Inferior parietal cortex (tissue), 1 donor: ENCODE measurements around the gene UPP1.
"Not testable (repeated sequence)": the region's sequence is repeated elsewhere in the genome, so short reads cannot be mapped to it uniquely, and the experiment has no call there.

Experiments
- DNase-seq: peaks from one replicate; pipeline ENCODE4 v3.0.0-alpha.2; 2016; ENCODE audit errors: extremely low spot score

The UPP1 gene

DNA sequence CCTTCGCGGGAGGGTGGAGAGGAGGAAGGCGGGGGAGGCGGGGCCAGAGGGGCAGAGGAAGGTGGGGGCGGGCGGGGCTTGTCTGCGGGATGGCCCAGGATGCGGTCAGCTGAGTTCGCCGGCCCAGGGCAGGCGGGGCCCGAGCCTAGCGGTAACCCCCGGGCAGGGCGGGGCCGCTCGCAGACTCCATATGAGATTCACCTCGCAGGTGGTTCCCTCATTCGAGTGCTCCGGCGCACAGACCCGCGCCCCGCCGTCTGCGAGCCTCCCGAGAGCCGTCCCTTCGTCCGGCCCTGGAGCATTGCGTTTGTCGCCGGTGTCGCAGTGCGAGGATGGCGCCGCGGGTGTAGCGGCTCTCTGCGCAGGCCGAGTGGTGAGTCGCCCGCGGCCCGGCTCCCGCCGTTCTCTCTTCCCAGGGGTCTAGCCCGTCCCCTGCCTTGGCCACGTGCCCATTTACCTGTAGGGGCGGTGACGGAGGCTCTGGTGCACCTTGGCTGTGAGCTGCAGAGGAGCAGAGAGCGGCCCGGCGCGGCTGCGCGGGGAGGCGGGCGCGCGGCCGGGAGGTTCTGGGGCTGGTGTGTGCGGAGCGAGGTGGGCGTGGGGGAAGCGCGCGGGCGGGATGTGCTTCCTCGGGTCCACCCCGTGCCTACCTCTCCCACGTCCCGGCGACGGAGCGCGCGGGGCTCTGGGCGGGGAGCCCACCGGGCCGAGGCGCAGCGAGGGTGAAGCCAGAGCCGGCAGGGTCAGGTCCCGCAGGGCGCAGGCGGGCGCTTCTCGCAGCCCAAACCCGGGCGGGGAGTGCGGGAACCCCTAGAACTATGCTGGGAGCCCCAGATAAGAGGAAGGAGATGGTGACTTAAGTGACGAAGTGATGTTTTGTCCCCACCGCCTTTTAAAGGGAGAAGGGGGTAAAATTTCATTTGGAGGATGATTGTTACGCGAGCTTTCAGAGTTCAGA, at the start of gene UPP1:
UPP1 (plus strand) TSS at position 220 of the 958 bp plus-strand sequence. CDS start 5,519 bp downstream, outside the sequence.
- DNase-seq = peak; percentile 50

DNA sequence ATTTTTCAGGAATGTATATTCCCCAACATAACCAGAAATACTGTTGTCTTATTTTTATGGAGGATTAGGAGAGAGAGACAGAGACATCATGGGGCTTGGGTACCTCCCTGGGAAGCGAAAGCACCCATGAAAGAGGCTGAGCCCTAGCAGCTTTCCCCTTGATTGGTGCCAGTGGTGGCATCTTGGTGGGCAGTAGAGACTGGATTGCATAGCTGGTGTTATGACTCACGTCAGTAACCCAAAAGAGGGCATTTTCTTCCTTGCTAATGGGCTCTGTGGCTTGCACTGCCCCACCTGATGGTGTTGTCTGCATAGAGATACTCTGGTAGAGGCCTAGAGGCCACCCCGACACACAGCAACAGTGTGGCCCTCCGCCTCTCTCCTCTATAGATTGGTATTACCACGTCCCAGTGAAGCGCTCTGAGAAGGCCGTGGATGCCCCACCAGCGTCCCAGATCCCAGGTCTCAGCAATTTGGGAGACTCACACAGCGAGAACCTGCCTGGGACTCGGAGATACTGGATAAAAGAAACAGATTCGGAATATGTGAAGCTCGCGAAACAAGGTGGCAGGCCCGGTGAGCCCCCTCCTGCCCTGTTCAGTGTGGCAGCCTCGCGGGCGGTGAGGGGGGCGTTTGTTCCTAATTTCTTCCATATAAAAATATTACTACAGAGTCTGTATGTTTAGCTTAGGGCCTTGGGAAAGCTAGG, 48.0 kb upstream of the UPP1 start:
- no peak for DNase-seq

DNA sequence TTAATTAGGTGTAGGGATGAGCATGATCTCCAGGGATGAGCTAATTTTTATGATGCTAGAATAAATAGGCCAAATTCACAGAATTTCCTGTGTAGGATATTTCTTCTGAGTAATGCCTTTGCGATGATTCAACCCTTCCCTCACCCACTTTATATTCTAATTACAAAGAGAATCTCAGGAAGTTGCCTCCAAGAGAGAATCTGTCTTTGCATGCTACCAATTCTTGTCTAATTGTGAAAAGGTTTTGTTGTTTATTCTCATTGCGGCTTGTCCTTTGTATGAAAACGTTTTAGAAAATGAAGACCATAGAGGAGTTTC, 47.5 kb upstream of the UPP1 start:
- no peak for DNase-seq

DNA sequence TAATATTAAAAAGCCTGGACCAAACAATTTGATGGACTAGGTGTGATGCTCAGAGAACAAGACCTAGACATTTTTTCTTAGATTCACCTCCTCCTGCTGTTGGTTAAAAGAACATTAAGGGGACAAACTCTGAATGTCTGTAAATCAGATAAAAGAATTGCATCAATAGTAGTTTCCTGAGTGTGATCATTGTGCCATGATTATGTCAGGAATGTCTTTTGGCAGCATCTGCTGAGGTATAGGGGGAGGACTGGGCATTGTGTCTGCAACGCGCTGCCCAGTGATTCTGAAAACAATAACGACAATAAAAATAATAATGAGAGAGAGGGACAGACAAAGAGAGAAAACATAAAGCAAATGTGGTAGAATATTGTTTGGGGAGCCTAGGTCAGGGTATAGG, 46.8 kb upstream of the UPP1 start:
- no peak for DNase-seq

DNA sequence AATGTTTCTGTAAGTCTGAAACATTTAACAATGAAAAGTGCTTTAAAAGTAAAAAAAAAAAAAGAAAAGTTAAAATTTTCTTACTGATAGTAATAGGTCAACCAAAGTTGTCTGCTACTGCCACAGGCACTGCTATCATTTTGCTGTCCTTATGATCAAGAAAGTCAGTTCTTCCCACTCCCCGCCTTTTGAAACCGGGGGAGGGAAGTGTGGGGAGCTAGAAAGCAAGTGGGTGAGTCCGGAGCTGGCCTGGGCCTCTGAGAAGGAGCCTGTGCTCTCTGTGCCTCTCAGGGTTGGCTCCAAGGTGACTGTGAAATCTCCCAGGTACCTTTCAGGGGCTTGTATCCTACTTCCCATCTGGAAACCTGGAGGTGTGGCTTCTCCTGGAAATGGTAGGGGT, 46.4 kb upstream of the UPP1 start:
- no peak for DNase-seq

DNA sequence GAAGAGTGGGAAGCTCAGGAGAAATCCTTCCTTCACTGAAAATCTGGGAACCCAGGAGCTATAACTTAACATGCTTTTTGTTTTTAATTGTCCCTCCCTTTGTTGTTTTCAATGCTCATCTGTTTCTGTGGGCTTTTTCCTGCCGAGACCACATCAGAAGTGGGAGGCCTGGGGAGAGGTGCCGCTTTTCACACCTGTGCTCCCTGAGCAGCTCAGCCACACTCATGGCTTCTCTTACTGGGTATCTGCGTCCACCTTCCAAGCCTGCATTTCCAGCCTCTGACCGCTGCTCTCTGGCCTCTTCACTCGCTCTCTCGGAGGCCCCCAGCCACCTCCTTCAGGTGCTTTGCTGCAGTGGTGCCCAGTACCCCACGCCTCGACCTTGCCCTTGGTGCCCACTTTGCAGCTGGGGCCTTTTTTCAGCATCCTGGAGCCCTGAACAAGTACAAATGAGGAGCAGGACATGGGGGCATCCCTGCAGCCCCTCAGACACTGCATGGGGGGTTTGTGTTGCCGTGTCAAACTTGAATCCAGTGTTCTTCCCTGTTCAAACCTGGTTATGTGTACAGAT, 43.8 kb upstream of the UPP1 start:
- no peak for DNase-seq

DNA sequence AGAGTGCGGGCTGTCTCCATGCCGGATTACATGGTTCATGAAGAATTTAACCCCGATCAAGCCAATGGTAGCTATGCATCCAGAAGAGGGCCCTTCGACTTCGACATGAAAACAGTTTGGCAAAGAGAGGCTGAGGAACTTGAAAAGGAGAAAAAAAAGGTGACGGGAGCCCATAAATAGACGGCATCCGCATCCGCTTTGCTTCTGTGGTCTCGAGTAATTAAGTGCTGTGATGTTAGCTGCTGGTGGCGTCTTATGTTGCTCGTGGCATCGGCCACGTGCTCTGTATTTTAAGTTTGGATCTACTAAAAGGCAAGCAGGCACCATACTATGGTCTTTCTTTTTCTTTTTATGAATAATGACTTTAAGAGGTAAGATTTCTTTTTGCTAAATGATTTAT, 42.6 kb upstream of the UPP1 start:
- no peak for DNase-seq

DNA sequence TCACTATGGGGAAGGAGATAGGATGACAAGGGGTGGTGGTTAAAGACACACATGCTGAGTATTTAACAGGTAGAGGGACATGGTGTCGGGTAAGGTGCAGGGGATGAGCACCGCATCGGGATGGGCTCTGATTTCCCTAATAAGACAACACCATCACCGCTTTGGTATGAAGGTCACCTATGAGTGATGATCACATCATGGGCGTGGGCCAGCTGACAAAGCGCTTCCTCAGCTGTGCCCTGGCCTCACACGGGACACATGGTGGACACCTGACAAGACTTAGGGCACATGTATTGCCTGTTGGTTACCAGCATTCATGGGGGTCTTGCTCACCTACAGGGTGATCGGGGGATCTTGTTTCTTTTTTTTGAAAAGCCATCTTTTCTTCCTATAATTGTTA, 41.0 kb upstream of the UPP1 start:
- no peak for DNase-seq

DNA sequence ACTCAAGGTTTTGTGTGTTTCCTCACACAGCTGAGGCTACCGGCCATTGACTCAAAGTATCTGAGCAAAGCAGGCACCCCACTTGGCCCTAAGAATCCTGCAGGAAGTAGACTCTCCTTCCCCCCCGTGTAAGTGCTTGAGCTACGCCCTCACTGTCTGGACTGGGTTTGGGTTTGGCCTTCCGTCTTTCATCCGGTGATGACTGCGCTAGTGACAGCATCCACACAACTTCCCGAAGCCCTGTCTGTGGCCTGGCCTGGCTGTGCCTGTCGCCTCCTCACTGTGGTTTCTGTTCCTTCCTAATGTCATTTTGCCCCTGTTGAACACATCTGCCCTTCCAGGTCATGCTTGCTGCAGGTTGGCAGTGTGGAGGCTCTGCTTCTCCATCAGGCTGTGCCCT, 39.2 kb upstream of the UPP1 start:
- DNase-seq = no peak

DNA sequence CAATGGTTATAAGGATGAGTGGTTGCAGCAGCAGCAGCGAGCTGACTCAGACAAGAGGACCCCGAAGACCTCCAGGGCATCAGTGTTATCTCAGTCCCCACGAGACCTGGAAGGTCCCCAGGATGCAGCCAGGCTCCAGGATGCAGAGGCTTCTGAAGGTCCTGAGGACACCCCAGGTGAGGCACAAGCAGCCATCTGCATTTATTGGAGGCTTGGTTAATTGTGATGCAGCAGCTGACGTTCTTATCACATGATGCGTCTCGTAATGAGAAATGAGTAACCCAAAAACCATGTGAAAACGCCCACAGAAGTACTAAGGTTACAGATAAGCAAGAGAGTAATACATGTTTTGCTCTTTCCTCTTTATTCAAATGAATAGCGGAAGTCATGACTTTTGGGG, 36.3 kb upstream of the UPP1 start:
- DNase-seq = no peak

DNA sequence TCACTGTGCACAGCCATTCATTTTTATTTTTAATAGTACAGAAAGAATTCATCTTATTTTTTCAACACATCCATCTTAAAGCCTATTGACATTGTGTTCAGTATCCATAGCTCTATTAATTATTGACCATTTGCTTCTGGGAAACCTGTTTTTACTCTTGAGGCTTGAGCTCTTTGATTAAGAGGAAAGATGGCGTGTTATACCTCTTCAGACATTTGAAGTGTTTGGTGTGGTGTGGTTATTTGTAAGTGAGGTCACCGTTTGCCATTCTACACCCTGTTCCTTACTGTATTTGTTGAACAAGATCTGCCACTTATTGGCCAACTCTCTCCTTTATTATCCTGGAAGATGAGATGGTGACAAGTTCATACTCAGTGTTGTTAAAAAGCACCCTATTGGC, 35.3 kb upstream of the UPP1 start:
- no peak for DNase-seq

DNA sequence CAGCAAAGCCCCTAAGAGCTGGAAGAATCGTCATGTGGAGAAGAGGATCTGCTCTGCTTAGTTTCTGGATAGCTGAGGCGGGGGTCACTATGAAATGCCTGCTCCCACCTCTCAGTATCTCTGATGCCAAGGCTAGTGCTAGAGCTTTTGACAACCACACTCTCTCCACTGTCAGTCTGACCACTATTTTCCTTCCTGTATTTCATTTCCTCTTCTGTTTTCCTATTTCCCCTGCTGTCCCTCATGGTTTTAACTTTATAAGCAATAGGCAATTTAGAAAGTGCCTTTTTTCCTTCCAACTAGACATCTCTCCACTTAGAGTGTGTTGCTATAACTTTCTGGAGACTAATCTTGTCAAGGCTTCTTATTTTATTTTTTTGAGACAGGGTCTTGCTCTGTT, 30.1 kb upstream of the UPP1 start:
- DNase-seq = no peak

DNA sequence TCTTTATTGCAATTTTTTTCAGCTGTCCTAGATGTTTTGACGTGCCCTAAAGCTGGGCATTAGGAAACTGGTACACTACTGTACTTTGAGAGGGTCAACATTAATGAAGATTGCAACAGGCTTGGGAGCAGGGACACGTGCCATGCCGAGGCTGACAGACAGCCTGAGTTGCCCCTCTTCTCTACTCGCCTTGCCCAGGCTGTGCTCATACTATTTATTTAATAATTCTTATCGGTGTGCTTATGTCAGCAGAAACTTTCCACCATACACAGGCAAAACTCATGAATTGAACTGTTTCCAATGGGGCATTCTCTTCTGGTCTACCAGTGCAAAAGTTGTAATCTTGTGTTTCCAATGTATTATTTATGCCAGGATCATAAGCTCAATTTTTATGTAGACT, 29.4 kb upstream of the UPP1 start:
- DNase-seq = no peak

DNA sequence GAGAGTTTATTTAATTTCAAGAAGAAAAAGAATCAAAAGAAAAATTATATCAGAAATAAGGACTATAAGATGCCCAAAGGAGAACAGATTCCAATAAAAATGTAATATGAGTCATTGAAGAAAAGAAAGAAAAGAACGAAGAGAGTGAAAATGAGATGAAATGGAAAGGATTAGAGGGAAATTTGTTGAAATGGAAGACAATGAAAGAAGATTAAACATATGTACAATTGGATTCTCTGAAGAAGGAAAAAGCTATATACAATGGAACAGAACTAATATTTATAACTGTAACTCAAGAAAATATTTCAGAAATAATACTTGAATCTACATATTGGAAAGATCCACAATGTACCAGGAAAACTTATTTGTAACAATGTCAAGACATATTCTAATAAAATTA, 25.1 kb upstream of the UPP1 start:
- no peak for DNase-seq

DNA sequence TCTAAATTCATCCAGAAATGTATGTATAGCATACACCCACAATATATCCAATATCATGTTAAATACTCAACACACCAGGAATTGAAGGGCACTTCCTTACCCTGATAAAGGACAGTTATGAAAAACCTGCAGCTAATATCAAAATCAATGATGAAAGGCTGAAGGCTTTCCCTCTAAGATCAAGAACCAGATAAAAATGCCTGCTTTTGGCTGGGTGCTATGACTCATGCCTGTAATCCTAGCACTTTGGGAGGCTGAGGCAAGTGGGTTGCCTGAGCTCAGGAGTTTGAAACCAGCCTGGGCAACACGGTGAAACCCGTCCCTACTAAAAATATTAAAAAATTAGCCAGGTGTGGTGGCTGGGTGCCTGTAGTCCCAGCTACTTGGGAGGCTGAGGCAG, 21.6 kb upstream of the UPP1 start:
- no peak for DNase-seq

DNA sequence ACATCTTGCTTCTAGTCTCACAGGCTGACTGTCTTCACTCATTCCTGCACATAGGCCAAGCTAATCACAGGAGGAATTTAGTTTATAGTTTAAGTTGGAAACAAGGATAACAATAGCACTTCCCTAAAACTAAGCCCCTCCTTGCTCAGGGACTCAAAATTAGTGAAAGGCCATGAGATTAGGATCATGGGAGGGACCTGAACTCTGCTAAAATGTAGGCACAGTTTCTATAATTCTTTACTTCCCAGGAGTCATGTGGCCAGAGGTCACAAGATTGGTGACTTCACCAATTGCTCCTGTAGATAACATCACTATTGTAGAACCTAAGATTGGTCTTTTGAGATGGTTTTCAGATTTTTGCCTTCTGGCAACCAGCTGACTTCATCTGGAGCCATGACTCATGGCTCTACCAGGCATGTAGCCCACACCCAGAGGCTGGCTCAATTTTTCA, 14.8 kb upstream of the UPP1 start:
- DNase-seq = no peak

DNA sequence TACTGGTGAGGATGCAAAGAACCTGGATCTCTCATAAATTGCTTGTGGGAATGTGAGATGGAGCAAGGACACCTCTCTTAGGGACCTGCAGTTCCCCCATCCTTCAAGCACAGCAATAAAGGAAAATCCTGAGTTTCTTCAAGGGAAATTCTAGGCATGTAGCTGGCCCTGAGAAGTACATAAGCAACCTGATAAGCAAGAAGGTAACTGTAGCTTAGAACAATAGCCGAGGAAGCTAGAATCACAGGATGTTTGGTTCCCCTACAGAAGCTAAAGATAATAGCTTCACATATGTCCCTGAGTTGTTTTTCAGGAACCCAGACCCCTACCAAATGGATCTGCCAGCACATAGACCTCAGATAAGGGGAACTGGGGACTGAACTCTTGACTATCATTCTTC, 11.6 kb upstream of the UPP1 start:
- no peak for DNase-seq

DNA sequence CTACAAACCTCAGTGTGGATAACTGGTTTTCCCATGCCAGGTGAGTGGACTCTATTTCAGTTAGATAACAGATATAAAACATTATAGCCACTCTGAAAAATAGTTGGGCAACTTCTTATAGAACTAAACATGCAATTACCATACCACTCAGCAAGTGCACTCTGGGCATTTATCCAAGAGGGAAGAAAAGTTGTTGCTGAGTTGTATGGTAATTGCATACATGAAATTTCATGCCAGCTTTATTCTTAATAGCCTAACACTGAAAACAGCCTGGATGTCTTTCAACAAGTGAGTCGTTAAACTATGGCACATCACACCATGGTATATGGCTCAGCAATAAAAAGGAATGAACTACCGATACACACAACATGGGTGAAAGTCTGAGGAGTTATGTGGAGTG, 10.6 kb upstream of the UPP1 start:
- DNase-seq = no peak

DNA sequence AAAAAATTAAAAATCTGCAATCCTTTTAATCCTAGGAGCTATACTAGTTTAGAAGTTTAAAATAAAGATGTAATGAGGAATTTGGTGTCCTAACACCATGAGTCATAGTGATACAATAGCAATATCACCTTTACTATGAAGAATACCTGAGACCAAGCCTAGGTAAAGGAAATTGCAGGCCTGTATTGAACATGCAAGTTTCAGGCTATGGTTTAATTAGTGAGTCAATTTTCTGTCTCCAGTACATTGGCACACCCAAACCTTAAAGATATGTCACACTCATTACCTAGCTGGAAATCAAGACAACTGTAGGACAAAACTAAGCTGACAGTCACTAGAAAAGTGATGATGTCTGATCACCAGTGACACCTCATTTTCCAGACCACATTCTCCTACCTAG, 6.7 kb upstream of the UPP1 start:
- DNase-seq = not testable (repeated sequence)

DNA sequence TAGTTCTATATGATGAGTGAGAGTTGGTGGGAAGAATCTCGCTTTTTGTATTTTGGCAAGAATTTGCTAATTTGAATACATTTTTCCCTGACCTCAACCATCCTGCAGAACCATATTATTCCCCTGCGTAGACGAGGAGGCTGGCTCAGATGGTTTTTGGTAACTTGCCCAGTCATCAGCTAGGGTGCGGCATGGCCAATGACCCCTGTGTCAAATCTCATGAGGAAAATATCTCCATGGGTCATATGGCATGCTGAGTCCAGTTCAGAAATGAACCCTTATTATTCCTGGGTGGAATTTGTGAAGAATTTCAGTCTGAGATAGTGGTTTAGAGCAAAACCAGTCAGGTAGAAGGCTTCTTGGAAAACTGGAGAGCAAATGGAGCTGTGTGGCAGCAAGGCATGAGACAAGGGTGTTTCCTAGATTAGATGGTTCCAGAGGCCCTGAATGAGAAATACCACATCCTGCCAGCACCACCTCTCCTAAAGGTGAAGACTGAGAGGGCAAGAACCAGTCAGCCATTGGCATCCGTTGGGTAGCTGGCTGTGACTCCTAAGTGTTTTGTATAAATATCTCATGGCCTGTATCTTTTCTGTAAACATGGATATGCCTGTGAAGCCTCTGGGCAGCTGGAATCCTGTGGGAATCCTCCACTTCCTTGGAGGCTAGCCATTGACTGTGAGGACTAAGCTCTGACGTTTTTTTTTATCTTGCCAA, 5.8 kb upstream of the UPP1 start:
- no peak for DNase-seq

DNA sequence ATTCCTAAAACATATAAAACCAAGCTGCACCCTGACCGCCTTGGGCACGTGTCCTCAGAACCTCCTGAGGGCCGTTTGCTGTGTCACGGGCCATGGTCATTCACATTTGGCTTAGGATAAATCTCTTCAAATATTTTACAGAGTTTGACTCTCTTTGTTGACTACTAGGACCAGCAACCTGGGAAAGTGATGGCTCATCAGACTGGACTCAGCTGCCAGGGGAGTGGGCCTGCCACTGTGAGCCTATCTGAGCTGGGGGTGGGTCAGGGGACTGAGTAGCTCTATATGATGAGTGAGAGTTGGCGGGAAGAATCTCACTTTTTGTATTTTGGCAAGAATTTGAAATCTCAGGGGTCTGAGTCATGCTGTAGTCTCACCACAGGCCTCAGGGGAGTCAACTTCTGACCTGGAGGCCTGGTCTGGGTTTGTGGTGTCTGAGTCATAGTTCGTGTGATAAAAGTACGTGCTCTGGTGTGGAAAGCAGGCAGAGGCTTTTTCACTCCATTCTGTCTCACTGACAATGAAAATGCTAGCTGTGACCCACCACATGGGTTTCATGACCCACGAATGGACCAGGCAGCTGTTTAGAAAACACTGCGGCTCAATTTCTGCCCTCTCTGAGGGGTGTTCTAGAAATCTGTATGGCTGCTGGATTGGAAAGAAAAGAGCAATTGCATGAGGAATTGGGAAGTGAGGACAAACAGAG, 4.2 kb upstream of the UPP1 start:
- no peak for DNase-seq

DNA sequence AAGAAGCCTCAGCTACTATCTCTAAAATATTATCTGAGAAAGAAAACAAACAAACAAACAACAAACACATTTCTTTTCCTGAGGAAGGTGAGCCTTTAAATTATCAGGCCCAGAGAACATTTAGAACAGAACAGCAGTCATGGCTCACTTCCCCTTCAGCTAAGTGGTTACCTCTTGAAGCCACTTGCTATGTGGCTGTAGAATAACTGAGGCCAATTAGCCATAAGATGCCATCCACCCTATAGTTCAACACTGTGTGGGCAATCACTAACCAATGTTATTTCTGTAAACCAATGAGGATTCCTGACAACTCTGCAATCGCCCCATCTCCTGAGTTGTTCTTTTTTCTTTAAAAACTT, 3.7 kb upstream of the UPP1 start:
- no peak for DNase-seq
